Suprapubic skin (tissue), 4 donors: ENCODE results near the gene GLE1. TPM values are rescaled to one million over a fixed set of nuclear protein-coding genes. Genes with fewer than 3 reads are reported as not detected.
"Not testable (repeated sequence)": the region's sequence is repeated elsewhere in the genome, so short reads cannot be mapped to it uniquely, and the experiment has no call there.

ENCODE experiments used
- DNase-seq, 2 donors: peaks; one replicate each; pipeline ENCODE4 v3.0.0-alpha.2; 2019; ENCODE audit warnings: low spot score in 2 of 2
- H3K27ac ChIP-seq: fragments of 200-600 bp; sonication (generic); one replicate; pipeline ENCODE4 v1.5.1; 2019
- H3K27me3 ChIP-seq: fragments of 200-600 bp; sonication (generic); one replicate; pipeline ENCODE4 v1.5.1; 2019
- H3K36me3 ChIP-seq: fragments of 200-600 bp; sonication (generic); one replicate; pipeline ENCODE4 v1.5.1; 2019
- H3K4me1 ChIP-seq: fragments of 200-600 bp; sonication (generic); one replicate; pipeline ENCODE4 v1.5.1; 2019
- H3K4me3 ChIP-seq: fragments of 200-600 bp; sonication (generic); one replicate; pipeline ENCODE4 v1.5.1; 2019; ENCODE audit warnings: mild to moderate bottlenecking
- H3K9me3 ChIP-seq: fragments of 200-600 bp; sonication (generic); one replicate; pipeline ENCODE4 v1.5.1; 2019
- EP300 ChIP-seq: sonication (generic); formaldehyde crosslinking; IDR thresholded peaks from one replicate; pipeline ENCODE4 v1.6.1; 2017; ENCODE audit warnings: antibody characterized with exemption
- POLR2A ChIP-seq, 2 donors: fragments of 450-650 bp; IDR thresholded peaks; one replicate each; pipeline ENCODE4 v1.6.1; 2017; ENCODE audit warnings: antibody characterized with exemption in 2 of 2, mild to moderate bottlenecking in 2 of 2, moderate library complexity in 2 of 2
- POLR2AphosphoS5 ChIP-seq, 3 donors: sonication (generic); formaldehyde crosslinking; IDR thresholded peaks; one replicate each; pipeline ENCODE4 v1.6.1; 2017; ENCODE audit warnings: antibody characterized with exemption in 3 of 3
- WGBS: methylation state at CpG from one replicate; pipeline ENCODE4 v1.1.5; 2018; 5-methylcytosine and 5-hydroxymethylcytosine counted together
- total RNA-seq, 4 donors: library from RNA; depleted of rRNA; stranded (reverse); fragments of >200 nt; gene quantifications; one replicate each; pipeline ENCODE4 v1.1.0, GENCODE V29; 2016
- TF ChIP-seq, protein P1 (sequence below), 2 donors: fragments of 200-600 bp in 1 of 2; fragments of 450-650 bp in 1 of 2; sonication (generic) in 1 of 2; IDR thresholded peaks; one replicate each; pipeline ENCODE4 v1.5.1; 2016 to 2019; ENCODE audit warnings: antibody characterized with exemption in 2 of 2, mild to moderate bottlenecking in 1 of 2, moderate library complexity in 1 of 2

Gene GLE1
- total RNA-seq, 4 donors from 2014 or later = 27.5 to 39.6 (median 28.5) TPM

DNA sequence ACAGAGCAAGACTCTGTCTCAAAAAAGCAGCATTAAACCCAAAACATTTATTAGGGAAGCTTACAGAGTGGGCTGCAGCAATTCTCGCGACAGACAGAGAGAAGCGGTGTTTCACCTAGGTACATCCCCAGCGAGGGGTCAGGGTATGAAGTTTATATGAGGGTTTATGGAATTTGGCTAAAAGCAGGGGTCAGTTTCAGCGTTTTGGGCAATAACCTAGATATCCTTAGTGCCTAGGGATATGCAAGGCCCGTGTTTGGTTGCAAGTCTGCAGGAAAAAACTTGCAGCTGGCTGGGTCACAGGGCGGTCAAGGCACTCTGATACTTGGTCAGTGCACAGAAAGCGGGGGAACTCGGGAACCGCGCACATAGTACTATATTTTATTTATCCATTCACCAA lies 649 bp upstream of the GLE1 start:
- peak overlapping the region; percentile 62 for H3K4me3 ChIP-seq
- H3K27ac ChIP-seq = no peak overlapping the region
- H3K9me3 ChIP-seq = no peaks in the 10 kb centered on the region
- no peak for DNase-seq
- 22% methylated on average over 11 of the region's 11 CpGs for WGBS
- peaks cover 29% of the 10 kb centered on the region for H3K4me1 ChIP-seq
- no peaks in the 10 kb centered on the region for H3K27me3 ChIP-seq
- H3K36me3 ChIP-seq = peaks cover 16% of the 10 kb centered on the region
- no peak for TF ChIP-seq POLR2A (IDR thresholded peaks at IDR 0.05)
- no peak for TF ChIP-seq POLR2AphosphoS5 (IDR thresholded peaks at IDR 0.05)
- TF ChIP-seq EP300 = no peak
- TF ChIP-seq, protein P1, sequence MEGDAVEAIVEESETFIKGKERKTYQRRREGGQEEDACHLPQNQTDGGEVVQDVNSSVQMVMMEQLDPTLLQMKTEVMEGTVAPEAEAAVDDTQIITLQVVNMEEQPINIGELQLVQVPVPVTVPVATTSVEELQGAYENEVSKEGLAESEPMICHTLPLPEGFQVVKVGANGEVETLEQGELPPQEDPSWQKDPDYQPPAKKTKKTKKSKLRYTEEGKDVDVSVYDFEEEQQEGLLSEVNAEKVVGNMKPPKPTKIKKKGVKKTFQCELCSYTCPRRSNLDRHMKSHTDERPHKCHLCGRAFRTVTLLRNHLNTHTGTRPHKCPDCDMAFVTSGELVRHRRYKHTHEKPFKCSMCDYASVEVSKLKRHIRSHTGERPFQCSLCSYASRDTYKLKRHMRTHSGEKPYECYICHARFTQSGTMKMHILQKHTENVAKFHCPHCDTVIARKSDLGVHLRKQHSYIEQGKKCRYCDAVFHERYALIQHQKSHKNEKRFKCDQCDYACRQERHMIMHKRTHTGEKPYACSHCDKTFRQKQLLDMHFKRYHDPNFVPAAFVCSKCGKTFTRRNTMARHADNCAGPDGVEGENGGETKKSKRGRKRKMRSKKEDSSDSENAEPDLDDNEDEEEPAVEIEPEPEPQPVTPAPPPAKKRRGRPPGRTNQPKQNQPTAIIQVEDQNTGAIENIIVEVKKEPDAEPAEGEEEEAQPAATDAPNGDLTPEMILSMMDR (IDR thresholded peaks at IDR 0.05) = no peak

DNA sequence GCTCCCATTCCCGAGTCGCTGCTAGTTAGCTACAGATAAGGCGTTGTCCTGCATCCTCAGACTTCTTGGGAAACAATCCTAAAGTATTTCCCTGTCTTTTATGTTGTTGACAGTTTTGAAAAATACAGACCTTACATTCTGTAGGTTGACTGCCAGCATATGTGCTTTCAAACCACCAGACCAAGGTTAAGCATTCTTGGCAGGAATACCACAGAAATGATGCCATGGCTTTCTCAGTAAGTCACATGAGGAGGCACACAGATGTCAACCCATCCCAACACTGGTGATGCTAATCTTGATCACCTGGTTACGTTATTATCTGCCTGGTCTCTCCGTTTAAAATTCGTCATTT lies 871 bp downstream of the GLE1 start:
- H3K27ac ChIP-seq = peak overlapping the region; percentile 84
- DNase-seq = no peak
- TF ChIP-seq, protein P1 (IDR thresholded peaks at IDR 0.05) = no peak
- TF ChIP-seq EP300 (no peak), POLR2AphosphoS5 (IDR thresholded peaks at IDR 0.05) (no peak), POLR2A (IDR thresholded peaks at IDR 0.05) (no peak)
- peak overlapping the region; percentile 62 for H3K4me3 ChIP-seq
- H3K27me3 ChIP-seq = no peaks in the 10 kb centered on the region
- 17% methylated on average over 6 of the region's 6 CpGs for WGBS
- no peaks in the 10 kb centered on the region for H3K9me3 ChIP-seq
- H3K4me1 ChIP-seq = peaks cover 29% of the 10 kb centered on the region
- H3K36me3 ChIP-seq = peaks cover 17% of the 10 kb centered on the region

DNA sequence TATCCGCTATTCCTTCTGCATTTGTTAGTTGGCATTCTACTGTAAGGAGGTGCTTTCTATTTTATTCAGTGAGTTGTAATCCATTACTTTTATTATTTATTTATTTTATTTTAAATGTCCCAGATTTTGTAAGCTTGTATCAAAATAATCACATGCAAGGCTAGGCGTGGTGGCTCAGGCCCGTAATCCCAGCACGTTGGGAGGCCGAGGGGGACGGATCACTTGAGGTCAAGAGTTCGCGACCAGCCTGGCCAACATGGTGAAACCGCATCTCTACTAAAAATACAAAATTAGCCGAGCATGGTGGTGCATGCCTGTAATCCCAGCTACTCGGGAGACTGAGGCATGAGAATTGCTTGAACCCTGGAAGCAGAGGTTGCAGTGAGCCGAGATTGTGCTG lies 1.4 kb downstream of the GLE1 start:
- peak in 1 of 2 donors; percentile 55 for DNase-seq
- peaks cover 29% of the 10 kb centered on the region for H3K4me1 ChIP-seq
- H3K27me3 ChIP-seq, H3K9me3 ChIP-seq, H3K27ac ChIP-seq: not testable (repeated sequence)
- peaks cover 21% of the 10 kb centered on the region for H3K36me3 ChIP-seq
- 82% methylated on average over 12 of the region's 12 CpGs for WGBS
- H3K4me3 ChIP-seq = peak overlapping the region; percentile 62

DNA sequence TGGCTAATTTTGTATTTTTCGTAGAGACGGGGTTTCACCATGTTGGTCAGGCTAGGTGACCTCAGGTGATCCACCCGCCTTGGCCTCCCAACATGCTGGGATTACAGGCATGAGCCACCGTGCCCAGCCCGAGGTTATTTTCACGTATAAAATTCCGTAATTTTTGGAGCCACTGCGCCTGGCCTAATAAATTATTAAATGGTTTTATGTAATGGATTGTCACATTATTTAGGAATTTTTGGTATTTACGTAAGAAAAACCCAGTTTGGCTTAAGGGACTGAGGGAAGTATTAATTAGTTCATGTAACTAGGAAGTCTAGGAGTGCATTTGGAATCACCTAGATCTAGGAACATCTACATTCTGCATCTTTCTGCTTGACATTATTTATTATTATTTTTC lies 8.3 kb downstream of the GLE1 start:
- WGBS = 95% methylated on average over 9 of the region's 9 CpGs
- Histone ChIP-seq H3K9me3 (no peaks in the 10 kb centered on the region), H3K4me3 (no peak overlapping the region), H3K27ac (no peak overlapping the region), H3K36me3 (peaks cover 85% of the 10 kb centered on the region), H3K4me1 (no peaks in the 10 kb centered on the region), H3K27me3 (no peaks in the 10 kb centered on the region)
- TF ChIP-seq POLR2AphosphoS5 (IDR thresholded peaks at IDR 0.05) (no peak), POLR2A (IDR thresholded peaks at IDR 0.05) (no peak), EP300 (no peak)
- TF ChIP-seq, protein P1 (IDR thresholded peaks at IDR 0.05) = no peak
- peak in 1 of 2 donors; percentile 8 for DNase-seq

DNA sequence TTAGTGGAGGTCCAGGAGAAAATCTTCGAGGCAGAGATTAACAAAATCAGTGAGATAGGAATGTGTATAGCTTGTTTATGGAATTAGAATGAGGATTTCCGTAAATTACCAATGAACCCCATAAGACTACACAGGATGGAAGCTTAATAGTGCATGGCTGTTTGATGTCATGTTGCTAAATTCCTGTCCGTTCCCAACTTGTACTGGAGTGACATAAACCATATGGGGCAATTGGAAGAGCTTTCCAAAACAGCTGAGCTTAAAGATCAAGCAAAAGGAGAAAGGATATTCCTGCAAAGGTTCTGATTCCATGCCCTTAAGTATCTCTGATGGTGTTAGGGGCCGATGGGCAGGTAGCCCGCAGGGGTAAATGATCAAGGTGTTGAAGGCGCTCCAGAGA lies 17.4 kb downstream of the GLE1 start:
- TF ChIP-seq POLR2AphosphoS5 (IDR thresholded peaks at IDR 0.05) = no peak
- no peak for TF ChIP-seq POLR2A (IDR thresholded peaks at IDR 0.05)
- H3K4me3 ChIP-seq = no peak overlapping the region
- H3K27ac ChIP-seq = no peak overlapping the region
- 92% methylated on average over 6 of the region's 6 CpGs for WGBS
- peaks cover 85% of the 10 kb centered on the region for H3K36me3 ChIP-seq
- H3K4me1 ChIP-seq = peaks cover 4% of the 10 kb centered on the region
- no peaks in the 10 kb centered on the region for H3K27me3 ChIP-seq
- no peak for DNase-seq
- no peaks in the 10 kb centered on the region for H3K9me3 ChIP-seq

DNA sequence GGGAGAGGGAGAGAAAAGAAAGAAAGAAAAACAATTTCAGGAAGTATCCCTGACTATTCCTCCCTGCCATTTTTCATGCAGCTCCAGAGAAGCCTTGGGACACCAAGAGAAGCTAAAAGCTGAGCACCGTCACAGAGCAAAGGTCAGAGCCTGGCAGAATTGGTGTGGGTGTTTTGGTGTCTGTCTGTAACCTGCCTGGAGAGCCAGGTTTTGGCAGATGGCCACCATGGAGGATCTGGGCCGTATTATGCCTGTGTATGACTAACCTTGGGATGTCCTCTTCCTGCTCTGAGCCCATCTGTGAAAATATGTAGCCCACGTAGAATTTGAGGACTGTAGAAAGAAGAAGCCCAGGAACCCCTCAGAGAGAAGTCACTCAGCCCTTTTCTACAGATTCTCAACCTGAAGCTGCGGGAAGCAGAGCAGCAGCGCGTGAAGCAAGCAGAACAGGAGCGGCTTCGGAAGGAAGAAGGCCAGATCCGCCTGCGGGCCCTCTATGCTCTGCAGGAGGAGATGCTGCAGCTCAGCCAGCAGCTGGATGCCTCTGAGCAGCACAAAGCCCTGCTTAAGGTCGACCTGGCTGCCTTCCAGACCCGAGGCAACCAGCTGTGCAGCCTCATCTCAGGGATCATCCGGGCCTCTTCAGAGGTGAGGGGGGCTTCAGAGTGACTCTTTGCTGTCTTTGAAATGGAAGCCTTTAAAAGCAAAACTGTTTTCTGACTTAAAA lies 18.8 kb downstream of the GLE1 start:
- 52% methylated on average over 12 of the region's 13 CpGs for WGBS
- no peak for TF ChIP-seq EP300
- no peak for TF ChIP-seq POLR2AphosphoS5 (IDR thresholded peaks at IDR 0.05)
- TF ChIP-seq, protein P1 (IDR thresholded peaks at IDR 0.05) = no peak
- H3K36me3 ChIP-seq = peaks cover 85% of the 10 kb centered on the region
- H3K27me3 ChIP-seq = no peaks in the 10 kb centered on the region
- DNase-seq = no peak
- peaks cover 4% of the 10 kb centered on the region for H3K4me1 ChIP-seq
- H3K27ac ChIP-seq = peak overlapping the region; percentile 4
- no peak overlapping the region for H3K4me3 ChIP-seq
- no peaks in the 10 kb centered on the region for H3K9me3 ChIP-seq
